LNCaP clone FGC (cell line): ENCODE data around the gene BCL2L11.

Experiments
- DNase-seq: peaks from one replicate; pipeline ENCODE4 v3.0.0-alpha.2; 2011; ENCODE audit warnings: low read depth
- H3K4me3 ChIP-seq: 2 replicates; pipeline ENCODE4 v1.5.1; 2011; ENCODE audit warnings: mild to moderate bottlenecking, low read depth, low read length, control low read depth
- CTCF ChIP-seq: IDR thresholded peaks from 2 replicates; pipeline ENCODE4 v1.5.1; 2012; ENCODE audit warnings: mild to moderate bottlenecking; ENCODE audit not compliant: control insufficient read depth, insufficient read depth; ENCODE audit errors: extremely low read depth

Gene BCL2L11

DNA sequence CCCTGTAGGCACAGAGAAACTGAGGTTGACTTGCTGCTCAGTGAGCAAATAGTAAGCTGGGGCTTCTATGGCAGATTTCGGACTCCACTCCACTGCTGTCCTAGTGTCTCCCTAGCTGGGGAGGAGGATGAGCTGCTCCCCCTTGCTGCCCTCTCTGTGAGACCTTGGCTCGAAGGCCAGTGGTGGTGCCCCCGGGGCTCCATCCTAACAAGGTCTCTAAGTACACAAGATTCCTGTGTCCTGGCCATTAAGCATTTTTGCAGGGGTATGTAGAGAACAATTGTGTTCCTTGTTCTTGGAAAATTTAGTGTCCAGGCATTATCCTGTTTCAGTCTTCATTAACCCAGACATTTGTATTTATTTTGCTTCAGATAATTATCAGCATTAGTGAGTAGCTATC lies 21.3 kb upstream of the BCL2L11 start:
- DNase-seq = no peak
- no peak overlapping the region for H3K4me3 ChIP-seq
- no peak for TF ChIP-seq CTCF

DNA sequence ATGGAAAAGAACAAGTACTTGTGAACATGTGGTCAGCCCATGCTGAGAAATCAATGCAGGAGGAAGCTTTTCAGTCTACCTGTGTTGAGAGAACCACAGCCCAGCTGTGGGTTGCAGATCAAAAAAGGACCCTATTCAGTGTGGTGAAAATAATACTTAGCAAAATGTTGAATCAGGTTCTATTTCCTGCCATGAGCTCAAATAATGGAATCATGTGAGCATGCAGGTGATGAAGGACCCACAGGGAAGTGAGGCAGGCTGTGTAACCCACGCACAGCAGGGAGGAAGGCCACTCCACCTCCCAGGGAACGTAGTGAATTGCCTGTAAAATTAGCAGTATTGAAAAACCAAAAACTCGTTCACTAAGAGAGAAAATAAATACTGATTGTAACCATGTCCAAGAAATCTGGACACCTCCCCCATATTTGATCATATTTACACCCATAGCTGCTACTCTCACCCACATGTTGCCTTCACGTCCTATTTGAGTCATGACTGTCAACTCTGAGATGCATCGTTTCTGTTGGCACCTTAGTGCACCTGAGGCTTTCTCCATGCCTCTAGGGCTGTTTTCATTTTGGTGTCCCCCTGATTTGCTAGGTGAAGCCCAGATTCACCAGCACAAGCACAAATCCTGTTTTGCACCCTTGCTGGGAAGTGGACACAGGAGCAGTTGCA lies 20.5 kb upstream of the BCL2L11 start:
- no peak for DNase-seq
- no peak overlapping the region for H3K4me3 ChIP-seq
- TF ChIP-seq CTCF = no peak

GRCh38 chr2:111100765-111101162 lies 19.9 kb upstream of the BCL2L11 start:
- no peak for TF ChIP-seq CTCF
- no peak overlapping the region for H3K4me3 ChIP-seq
- DNase-seq = no peak

- no peak overlapping the region for H3K4me3 ChIP-seq
- TF ChIP-seq CTCF = no peak
- no peak for DNase-seq
Observed at GRCh38 chr2:111101592-111101991, 19.1 kb upstream of the BCL2L11 start.

DNA sequence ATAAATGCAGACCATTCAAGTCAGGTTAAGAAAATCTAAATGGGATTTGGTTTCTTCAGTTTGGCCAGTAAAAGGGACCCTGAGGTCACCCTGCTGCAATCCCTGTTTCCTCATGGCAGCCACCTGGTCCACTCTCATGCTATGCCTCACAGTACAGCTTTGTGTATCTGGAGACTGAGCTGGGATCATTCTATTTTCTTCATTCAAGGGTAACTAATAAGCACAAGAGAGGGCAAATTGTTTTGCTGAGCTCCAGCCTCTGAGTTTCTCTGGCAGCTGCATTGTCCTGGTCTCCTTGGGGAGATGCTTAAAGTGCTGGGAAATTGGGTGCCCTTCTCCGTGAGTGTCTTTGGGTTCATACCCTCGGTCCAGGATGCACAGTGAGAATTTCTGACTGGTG lies 18.5 kb upstream of the BCL2L11 start:
- H3K4me3 ChIP-seq = no peak overlapping the region
- no peak for DNase-seq
- no peak for TF ChIP-seq CTCF

GRCh38 chr2:111105926-111106325 lies 14.8 kb upstream of the BCL2L11 start:
- H3K4me3 ChIP-seq = no peak overlapping the region
- no peak for TF ChIP-seq CTCF
- no peak for DNase-seq

- no peak overlapping the region for H3K4me3 ChIP-seq
- DNase-seq = no peak
- no peak for TF ChIP-seq CTCF
Observed at GRCh38 chr2:111106706-111107105, 14.0 kb upstream of the BCL2L11 start.
